HepG2 (cell line): Measurements from ENCODE around the gene GLCE. TPM values are rescaled to one million over a fixed set of nuclear protein-coding genes. Genes with fewer than 3 reads are reported as not detected.

Experiments used
- ATAC-seq: fragments of 200-7000 bp; cut with Tn5 transposase; 3 replicates; pipeline ENCODE4 v1.9.1; 2020; ENCODE audit warnings: mild to moderate bottlenecking, moderate library complexity
- BruUV-seq: library from RNA; stranded (reverse); fragments of 400-500 nt; replicated peaks from 2 replicates; lab custom pipeline; 2021; lab: Mats Ljungman, UMichigan
- CTCF ChIA-PET: fragments of 300-600 bp; formaldehyde crosslinking; extraction: SDS; loops from one replicate; lab custom pipeline; 2021; ENCODE audit warnings: low total read pairs, inconsistent platforms, low intra/inter-chr PET ratio; lab: Yijun Ruan, JAX
- POLR2A ChIA-PET: fragments of 350-600 bp; sonication (Branson Sonifier 250); formaldehyde crosslinking; loops from one replicate; lab custom pipeline; 2020; ENCODE audit warnings: antibody characterized with exemption, inconsistent platforms; lab: Yijun Ruan, JAX
- DNase-seq: peaks from one replicate; pipeline ENCODE4 v3.0.0-alpha.2; 2015; ENCODE audit warnings: low spot score
- FAIRE-seq: peaks from 3 replicates; lab custom pipeline; 2011; peaks lifted over from hg19 to GRCh38; lab: Jason Lieb, UNC
- H2AFZ ChIP-seq: one replicate; pipeline ENCODE4 v1.6.1; 2011; ENCODE audit warnings: low read length, inconsistent platforms
- H3K27ac ChIP-seq: fragments of 300-600 bp; 3 replicates; pipeline ENCODE4 v1.8.0; 2011; ENCODE audit warnings: mixed run types, mild to moderate bottlenecking, mixed read lengths, low read length, inconsistent platforms; ENCODE audit not compliant: insufficient read depth; ENCODE audit errors: extremely low read length
- H3K27me3 ChIP-seq, 2 experiments: fragments of 200-600 bp in 1 of 2; 2 replicates in 1 of 2; 3 replicates in 1 of 2; pipeline versions ENCODE4 v1.6.0 to v1.8.0; 2011; ENCODE audit warnings: low read length in 2 of 2, mild to moderate bottlenecking in 2 of 2, moderate library complexity in 2 of 2, inconsistent platforms in 1 of 2; ENCODE audit not compliant: insufficient read depth in 2 of 2, control insufficient read depth in 1 of 2
- H3K36me3 ChIP-seq, 2 experiments: fragments of 200-600 bp in 1 of 2; replicated peaks in 1 of 2; 2 replicates in 1 of 2; 3 replicates in 1 of 2; pipeline versions ENCODE4 v1.5.1 to v1.8.0; 2011; ENCODE audit warnings: low read length in 2 of 2, inconsistent platforms in 1 of 2; ENCODE audit not compliant: insufficient read depth in 2 of 2, control insufficient read depth in 1 of 2
- H3K4me1 ChIP-seq: 2 replicates; pipeline ENCODE4 v1.5.1; 2012; ENCODE audit warnings: low read length, inconsistent platforms; ENCODE audit not compliant: insufficient read depth
- H3K4me2 ChIP-seq: 2 replicates; pipeline ENCODE4 v1.6.0; 2011; ENCODE audit warnings: low read depth, low read length, inconsistent platforms
- H3K4me3 ChIP-seq, 3 experiments: fragments of 200-600 bp in 1 of 3; sonication (generic), shearing (Covaris generic) in 1 of 3; replicated peaks in 1 of 3; 2 replicates each; pipeline ENCODE4 v1.5.1; 2011 to 2016; ENCODE audit warnings: low read length in 3 of 3, inconsistent platforms in 2 of 3, low read depth in 2 of 3, mild to moderate bottlenecking in 2 of 3, control low read depth in 1 of 3, mixed read lengths in 1 of 3; ENCODE audit not compliant: insufficient read depth in 1 of 3
- H3K79me2 ChIP-seq: one replicate; pipeline ENCODE4 v1.6.1; 2011; ENCODE audit warnings: low read length, inconsistent platforms; ENCODE audit not compliant: insufficient read depth
- H3K9ac ChIP-seq: 2 replicates; pipeline ENCODE4 v1.6.0; 2011; ENCODE audit warnings: mild to moderate bottlenecking, low read depth, low read length, inconsistent platforms; ENCODE audit not compliant: insufficient read depth
- H3K9me3 ChIP-seq: 2 replicates; pipeline ENCODE4 v1.5.1; 2012; ENCODE audit warnings: mild to moderate bottlenecking, low read length
- H4K20me1 ChIP-seq: 2 replicates; pipeline ENCODE4 v1.6.0; 2011; ENCODE audit warnings: inconsistent platforms, mild to moderate bottlenecking, low read length, moderate library complexity; ENCODE audit not compliant: insufficient read depth
- HIVEP1 ChIP-seq: sonication (generic); formaldehyde crosslinking; IDR thresholded peaks from 2 replicates; pipeline ENCODE4 v1.4.0; 2020; ENCODE audit warnings: mild to moderate bottlenecking, missing genetic modification reagents
- HMGXB3 ChIP-seq: sonication (generic); formaldehyde crosslinking; IDR thresholded peaks from 2 replicates; pipeline ENCODE4 v1.4.0; 2020; ENCODE audit warnings: missing genetic modification reagents, borderline replicate concordance
- ISX ChIP-seq: sonication (generic); formaldehyde crosslinking; conservative IDR thresholded peaks from 2 replicates; pipeline ENCODE4 v1.5.0; 2020; ENCODE audit warnings: missing genetic modification reagents
- SETDB1 ChIP-seq: sonication (generic); formaldehyde crosslinking; IDR thresholded peaks from 2 replicates; pipeline ENCODE4 v1.5.1; 2020; ENCODE audit warnings: missing genetic modification reagents, mild to moderate bottlenecking, borderline replicate concordance
- TEAD2 ChIP-seq: sonication (generic); formaldehyde crosslinking; IDR thresholded peaks from 2 replicates; pipeline ENCODE4 v1.9.0; 2021; ENCODE audit warnings: missing genetic modification reagents
- ZNF207 ChIP-seq: fragments of 450-650 bp; IDR thresholded peaks from 2 replicates; pipeline ENCODE4 v1.6.1; 2016; ENCODE audit warnings: antibody characterized with exemption, borderline replicate concordance
- WGBS: methylation state at CpG from one replicate; pipeline ENCODE4 v1.1.6; 2017; ENCODE audit warnings: low lambda C conversion rate; 5-methylcytosine and 5-hydroxymethylcytosine counted together
- in situ Hi-C: cut with HindIII; loops from 2 replicates; pipeline ENCODE4 v1.10.0; 2017; ENCODE audit warnings: low pct_unique_long_range_greater_than_20kb; ENCODE audit not compliant: extremely low pct_ligation_motif_present
- intact Hi-C: fragments of 100-400 bp; cut with micrococcal nuclease; formaldehyde crosslinking; loops from one replicate; pipeline ENCODE4 v1.10.0; 2022; ENCODE audit not compliant: unreplicated experiment
- polyA plus RNA-seq, 8 experiments: library from polyadenylated mRNA; depleted of rRNA in 3 of 8; stranded (reverse) in 7 of 8; unstranded in 1 of 8; fragments of >200 nt; fragmentation: Illumina TruSeq in 4 of 8; extraction: Trizol in 4 of 8; gene quantifications; 2 replicates each; pipeline versions ENCODE4 v1.2.1 to v1.2.3, GENCODE V29; 2011 to 2016; ENCODE audit warnings: low read depth in 4 of 8, missing spikeins in 1 of 8, mixed read lengths in 1 of 8; ENCODE audit not compliant: insufficient read depth in 1 of 8
- total RNA-seq, 5 experiments: library from RNA; depleted of rRNA; stranded (reverse); fragments of >200 nt; fragmentation: Illumina TruSeq; extraction: Trizol; gene quantifications; 2 replicates each; pipeline ENCODE4 v1.2.3, GENCODE V29; 2016; ENCODE audit warnings: low read depth in 1 of 5

GLCE gene
- total and polyA plus RNA-seq, 2 of the 13 experiments (the other 11 are each of a cell fraction or from before 2014, with no cell fraction given): 12.9 to 23.4 TPM

GRCh38 chr15:69161878-69162213 lies 1.4 kb downstream of the GLCE start:
- H4K20me1 ChIP-seq: no peaks in the 10 kb centered on the region
- DNase-seq: no peak
- intact Hi-C loops: loop anchor here (1.0 to 10.0 kb wide), 4 partner anchors 63 to 233 kb away; no protein-coding TSS in a partner anchor
- H3K27me3 ChIP-seq: peaks cover 0 to 1% of the 10 kb centered on the region in 2 experiments; a peak in 3 of 5 replicates
- 2% methylated on average over 5 of the region's 5 CpGs for WGBS
- CTCF ChIA-PET: no interaction called here
- peak overlapping the region; percentile 88 for H3K4me2 ChIP-seq
- H3K9me3 ChIP-seq: no peaks in the 10 kb centered on the region
- ATAC-seq: peak; percentile 39
- no peak overlapping the region for H2AFZ ChIP-seq
- peaks cover 43% of the 10 kb centered on the region for H3K79me2 ChIP-seq
- no peak for FAIRE-seq
- BruUV-seq: no TSS peak
- peaks cover 37% of the 10 kb centered on the region for H3K4me1 ChIP-seq
- TF ChIP-seq HIVEP1: no peak
- no peak for TF ChIP-seq ZNF207
- TF ChIP-seq TEAD2 (CRISPR knock-in tag): no peak
- no peak for TF ChIP-seq ISX (CRISPR knock-in tag)
- no peak for TF ChIP-seq SETDB1 (CRISPR knock-in tag)
- TF ChIP-seq HMGXB3 (CRISPR knock-in tag): no peak
- TF ChIP-seq, all 625 proteins: peak for 0
- in situ Hi-C loops: loop anchor here (5.0 kb wide), 2 partner anchors 60 to 105 kb away; no protein-coding TSS in a partner anchor
- no peaks in the 10 kb centered on the region for H3K36me3 ChIP-seq
- H3K4me3 ChIP-seq: peak overlapping the region; percentile 93 to 97 (median 94)
- POLR2A ChIA-PET: interaction anchor here (1.1 to 3.6 kb wide), 3 partner anchors 35 to 291 kb away, joined by 3 to 29 read pairs (median 16); partner anchors contain the start of gene RPLP1
- H3K9ac ChIP-seq: peak overlapping the region; percentile 93
- H3K27ac ChIP-seq: peak overlapping the region; percentile 81
